Epidermal melanocyte (primary cell): ENCODE data around the gene EPDR1.

Source experiments
- DNase-seq: peaks from one replicate; pipeline ENCODE4 v3.0.0; 2011; ENCODE audit warnings: low spot score; ENCODE audit not compliant: insufficient read length

Gene EPDR1

DNA sequence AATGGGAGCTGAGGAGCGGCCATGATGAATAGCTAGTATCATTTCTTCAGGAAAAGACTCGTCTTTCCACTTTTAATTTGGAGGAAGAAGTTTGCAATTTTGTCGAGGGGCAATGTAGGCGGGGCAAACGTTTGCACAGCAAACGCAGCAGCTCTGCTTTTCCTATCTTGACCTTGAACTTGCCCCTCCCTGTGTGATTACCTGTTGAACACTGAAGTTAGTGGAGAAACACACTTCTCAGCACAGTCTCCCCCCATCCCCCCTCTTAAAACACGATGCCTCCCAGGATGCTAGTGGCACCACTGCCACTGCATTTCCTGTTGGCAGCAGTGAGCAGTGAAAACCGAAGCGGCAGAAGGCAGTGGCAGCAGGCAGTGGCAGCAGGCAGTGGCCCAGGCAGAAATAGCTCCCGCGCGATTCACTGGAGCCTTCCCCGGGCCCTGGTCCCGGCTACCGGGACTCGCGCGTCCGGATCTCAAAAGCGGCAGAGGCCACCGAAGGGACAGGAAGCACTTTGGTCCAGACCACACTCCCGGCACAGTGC, at the start of gene EPDR1:
TSS of gene EPDR1 (plus strand) at position 336 of the 544 bp plus-strand sequence. CDS start 300 bp downstream, outside the sequence.
- DNase-seq: no peak

DNA sequence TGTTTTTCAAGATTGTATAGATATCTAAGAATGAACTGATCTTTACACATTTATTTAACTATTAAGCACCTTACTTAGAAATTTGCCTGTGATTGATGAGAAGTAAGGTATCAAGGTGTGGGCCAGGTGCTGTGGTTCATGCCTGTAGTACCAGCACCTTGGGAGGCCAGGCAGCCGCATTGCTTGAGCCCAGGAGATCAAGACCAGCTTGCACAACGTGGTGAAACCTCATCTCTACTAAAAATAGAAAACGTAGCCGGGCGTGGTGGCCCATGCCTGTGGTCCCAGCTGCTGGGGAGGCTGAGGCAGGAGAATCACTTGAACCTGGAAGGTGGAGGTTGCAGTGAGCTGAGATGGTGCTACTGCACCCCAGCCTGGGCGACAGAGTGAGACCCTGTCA, 38.4 kb upstream of the EPDR1 start:
- DNase-seq: no peak

DNA sequence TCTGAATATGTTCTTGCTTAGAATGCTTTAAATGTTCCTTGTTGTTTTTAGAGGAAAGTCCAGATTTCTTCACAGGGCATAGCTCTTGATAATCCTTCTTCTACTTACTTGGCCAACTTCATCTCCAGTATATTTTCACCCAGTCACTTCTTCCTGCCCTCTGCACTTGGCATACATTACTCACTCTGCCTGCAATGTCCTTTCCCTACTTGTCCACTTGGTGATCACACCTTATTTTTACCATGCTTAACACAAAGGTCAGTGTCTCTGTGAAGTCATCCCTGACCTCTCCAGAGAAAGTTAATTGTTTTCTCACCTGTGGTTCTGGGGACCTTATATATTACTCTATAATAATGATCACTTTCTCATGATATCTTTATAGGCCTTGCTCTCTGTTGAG, 27.1 kb upstream of the EPDR1 start:
- no peak for DNase-seq

DNA sequence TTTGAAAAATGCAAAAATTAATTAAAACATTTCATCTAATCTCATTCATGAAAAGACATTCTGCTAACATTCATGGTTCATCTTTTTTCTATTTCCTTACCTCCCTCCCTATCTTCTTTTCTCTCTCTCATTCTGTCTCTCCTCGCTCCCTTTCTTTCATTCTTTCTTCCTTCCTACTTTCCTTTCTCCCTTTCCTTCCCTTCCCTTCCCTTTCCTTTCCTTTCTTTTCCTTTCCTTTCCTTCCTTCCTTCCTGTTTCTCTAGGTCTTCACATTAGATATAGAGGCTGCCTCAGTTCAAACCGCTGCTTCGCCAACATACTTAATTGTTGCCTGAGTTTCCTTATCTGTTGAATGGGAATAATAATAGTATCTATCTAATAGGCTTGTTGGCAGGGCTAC, 25.8 kb upstream of the EPDR1 start:
- DNase-seq: no peak

DNA sequence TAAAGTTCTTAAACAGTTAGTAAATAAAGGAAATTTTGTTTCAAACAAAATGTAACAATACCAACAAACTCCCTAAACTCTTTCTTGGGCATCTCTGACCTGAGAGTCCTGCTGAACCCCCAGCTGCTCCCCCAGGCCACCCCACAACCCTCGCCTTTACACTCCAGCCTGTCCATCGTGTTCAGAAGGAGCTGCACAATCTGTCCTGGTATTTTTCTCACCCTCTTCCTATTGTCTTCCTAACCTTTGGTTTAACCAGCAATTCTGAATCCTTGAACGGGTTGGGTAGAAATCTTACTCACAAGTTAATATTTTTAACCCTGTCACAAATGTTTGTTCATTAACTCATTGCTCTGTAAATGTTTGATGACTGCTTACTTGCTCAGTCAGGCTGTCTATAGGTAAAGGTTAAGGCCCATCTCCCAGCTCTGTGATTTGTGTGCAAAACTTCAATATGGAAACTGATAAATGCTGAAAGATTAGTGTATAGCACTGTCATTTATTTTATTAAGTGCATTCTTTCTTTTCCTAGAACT, 20.7 kb upstream of the EPDR1 start:
- DNase-seq: no peak

DNA sequence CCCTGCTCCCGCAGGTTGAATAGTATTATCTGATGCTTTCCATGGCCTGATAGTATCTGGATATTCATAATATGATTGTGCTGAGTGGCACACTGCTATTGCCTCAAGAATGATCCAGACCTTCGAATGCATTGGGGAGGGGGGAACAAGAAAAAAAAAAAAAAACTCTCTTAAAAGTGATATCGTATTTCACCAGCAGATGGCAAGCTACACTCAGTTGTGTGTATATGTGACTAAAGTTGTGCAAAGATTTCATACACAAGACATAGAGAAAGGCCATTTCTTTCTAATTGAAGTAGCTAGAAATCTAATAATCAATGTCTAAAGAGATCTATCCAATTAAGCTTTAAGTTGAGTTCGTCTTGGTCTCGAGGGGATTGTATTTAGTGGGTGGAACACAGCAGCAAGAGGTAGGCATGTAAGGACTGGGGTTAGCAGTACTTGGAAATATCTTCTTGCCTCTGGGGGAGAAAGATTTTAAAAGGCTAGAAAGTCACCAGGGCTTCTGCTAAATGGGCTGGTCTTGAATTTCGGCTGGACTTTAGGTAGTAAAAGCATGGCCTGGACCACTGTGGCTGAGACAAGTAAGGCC, 19.1 kb upstream of the EPDR1 start:
- no peak for DNase-seq

DNA sequence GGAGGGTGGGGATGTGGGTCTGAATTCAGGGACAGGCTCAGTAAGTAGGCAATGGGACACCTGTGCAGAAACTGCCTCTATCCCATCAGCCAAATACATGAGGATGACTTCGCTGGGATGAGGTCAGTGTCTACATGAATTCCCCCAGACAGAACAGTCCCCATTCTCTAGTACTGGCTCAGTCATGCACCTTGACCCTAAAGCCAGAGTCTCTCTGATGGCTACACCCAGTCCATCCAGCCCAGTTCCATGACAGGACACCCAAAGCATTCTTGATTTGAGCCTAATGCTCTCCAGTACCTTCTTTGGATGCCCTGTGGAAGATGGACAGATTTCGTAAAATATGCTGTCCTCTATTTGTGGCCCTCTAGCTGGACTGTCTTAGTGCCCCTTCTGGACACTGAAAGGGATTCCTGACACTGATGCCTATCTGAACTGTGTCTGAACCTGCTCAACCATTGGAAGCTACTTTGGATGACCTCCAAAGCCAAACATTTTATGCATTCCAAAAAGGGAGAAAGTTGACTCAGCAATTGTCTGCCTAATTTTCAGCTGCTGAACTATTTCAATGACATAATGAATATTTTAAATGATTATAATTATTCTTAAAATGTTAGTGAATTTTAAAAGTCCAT, 18.4 kb upstream of the EPDR1 start:
- DNase-seq: no peak

DNA sequence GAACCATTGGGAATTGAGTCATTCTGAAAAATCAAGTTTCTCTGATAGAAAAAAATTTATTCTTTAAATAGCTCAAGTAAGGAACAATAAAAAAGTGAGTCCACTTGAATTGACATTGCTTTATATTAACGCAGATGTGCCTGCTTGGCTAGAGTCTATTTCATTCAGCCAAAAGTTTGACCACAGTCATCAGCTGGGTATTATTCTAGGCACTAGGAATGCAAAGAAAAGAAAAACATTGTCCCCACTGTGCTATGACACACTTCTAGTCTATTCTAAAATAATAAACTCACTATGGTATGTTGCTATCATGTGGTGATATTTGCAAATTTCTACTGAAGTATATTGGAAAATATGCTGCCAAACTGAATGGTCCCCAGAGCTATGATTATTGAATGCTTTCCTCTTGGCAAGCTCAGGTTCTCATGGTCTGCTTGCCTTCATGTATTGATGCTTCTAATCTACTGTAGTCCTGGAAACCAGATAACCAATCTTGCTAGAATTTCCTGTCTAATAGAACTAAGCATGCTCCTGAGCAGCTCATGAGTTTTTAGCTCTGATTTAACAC, 12.1 kb upstream of the EPDR1 start:
- no peak for DNase-seq

DNA sequence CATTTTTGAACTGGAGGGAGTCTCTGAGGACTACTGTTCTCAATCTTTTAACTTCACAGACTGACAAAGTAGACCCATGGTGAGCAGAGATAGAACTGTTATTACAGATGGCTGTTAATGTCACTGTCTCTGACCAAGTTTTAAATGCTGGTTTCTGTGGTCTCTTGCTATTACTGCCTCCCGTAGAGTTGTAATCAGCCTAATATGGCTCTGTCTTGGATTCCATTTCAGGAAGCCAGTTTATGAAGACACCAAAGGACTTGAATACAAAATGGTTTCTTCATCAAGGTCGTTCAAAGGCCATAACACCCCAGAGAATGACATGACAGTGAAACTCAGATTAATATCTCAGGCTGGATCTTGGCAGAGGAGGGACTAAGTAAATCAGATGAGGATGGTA, 7.7 kb upstream of the EPDR1 start:
- no peak for DNase-seq

DNA sequence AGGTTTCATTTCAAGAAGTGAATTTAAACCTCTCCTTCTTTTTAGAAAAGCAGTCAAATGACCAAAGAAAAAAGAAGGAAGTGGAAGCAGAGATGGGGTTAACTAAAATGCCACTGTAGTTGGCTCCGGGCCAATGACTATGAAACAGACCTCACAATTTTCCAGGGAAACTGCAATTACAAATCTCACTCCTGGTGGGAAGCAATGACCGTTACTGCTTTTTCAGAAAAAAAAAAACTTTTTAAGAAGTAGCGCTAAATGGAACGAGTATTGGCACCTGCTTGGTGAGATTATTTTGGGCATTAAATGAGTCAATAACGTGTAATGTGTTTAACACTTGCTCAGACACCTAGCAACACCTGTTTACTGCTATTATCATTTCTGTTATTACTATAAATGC, 5.0 kb upstream of the EPDR1 start:
- DNase-seq: no peak

DNA sequence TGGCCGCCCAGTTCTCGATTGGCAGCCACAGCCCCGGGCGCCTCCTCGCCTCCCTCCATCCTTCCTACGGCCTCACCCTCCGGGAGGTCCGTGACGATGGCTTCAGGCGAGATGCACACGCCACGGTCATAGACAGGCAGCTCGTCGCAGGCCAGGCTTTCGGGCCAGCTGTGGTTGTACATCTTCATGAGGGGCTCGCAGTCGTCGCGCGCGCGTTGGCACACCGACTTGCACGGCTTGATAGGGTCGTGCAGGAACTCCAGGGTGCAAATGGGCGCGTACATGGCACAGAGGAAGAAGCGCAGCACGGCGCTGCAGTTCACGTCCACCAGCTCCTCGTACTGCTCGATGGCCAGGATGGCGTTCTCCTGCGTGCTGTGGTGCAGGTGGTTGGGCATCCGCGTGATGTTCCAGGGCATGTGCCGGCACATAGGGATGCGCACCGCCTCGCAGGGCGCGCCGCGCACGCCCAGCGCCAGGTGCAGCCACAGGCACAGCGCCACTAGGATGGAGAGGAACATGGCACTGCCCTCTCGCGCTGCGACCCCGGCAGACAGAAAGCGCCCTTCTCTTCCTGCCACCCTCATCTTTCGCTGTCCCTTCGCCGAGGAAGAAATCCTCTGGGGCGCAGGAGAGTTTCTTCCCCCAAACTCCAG, 4.3 kb upstream of the EPDR1 start:
- DNase-seq: no peak

DNA sequence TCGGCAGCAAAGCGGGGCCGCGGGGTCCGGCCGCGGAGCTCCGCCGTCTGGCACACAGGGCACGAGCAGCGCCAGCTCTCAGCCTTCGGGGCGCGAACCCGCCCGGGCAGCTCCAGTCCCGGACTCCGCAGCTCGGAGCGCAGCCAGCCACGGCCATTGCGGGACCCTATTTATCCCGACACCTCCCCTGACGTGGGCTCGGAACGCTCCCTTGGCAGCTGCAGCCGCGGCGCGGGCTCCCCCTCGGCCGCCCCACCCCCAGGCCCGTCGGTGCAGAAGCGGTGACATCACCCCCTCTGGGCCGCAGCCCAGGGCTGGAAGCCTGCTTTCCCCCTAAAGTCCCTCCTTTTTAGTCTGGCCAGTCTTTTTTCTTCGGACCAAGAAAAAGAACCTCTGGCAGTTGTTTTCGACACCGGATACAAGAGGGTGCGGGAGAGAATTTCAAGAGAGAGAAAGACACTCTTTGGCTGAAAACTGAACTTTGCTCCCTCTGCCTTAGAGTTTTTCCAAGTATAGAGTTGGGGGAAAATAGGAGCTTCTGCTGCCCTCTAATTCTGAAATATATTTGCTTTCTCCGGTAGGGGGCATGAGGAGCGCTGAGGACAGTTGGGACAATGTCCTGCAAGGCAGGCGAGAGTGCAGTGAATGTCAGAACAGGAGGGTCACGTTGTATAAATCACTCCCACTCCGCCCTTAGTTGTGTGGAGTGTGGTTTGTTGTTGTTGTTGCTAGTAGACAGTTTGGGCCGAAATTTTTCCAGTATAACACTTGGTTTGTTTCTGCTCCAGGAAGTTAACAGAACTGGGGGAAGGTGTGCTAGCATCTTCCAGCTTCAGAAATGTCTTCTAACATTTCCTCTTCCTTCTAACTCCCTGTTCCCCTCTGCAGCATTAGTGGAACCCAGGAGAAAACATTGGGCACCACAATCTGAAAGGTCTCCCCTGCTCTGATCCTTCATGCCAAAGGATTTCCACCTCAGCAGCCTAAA, 3.5 kb upstream of the EPDR1 start, which contains the start of gene SFRP4:
TSS of gene SFRP4 (minus strand) at position 145 of the 988 bp plus-strand sequence. CDS start 280 bp downstream, outside the sequence.
- DNase-seq: no peak

DNA sequence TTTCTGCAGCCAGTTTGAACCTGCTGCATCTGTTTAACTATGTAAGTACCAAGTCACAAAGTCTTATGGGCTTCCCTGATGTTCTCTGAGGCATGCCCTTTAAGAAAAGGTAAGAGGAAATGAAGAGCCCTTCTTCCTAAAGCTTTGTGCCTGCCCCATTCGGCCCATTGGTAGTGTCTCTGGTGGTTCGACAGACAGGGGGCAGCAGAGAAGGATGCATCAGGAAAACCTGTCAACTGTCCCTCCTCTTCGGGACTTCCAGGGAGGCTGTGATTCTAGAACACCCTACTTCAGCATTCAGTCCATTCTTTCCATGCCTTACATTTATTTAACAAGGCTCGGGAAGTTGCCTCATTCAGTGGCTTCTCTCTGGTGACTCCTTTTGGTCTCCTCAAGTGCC, 1.9 kb upstream of the EPDR1 start:
- DNase-seq: no peak

DNA sequence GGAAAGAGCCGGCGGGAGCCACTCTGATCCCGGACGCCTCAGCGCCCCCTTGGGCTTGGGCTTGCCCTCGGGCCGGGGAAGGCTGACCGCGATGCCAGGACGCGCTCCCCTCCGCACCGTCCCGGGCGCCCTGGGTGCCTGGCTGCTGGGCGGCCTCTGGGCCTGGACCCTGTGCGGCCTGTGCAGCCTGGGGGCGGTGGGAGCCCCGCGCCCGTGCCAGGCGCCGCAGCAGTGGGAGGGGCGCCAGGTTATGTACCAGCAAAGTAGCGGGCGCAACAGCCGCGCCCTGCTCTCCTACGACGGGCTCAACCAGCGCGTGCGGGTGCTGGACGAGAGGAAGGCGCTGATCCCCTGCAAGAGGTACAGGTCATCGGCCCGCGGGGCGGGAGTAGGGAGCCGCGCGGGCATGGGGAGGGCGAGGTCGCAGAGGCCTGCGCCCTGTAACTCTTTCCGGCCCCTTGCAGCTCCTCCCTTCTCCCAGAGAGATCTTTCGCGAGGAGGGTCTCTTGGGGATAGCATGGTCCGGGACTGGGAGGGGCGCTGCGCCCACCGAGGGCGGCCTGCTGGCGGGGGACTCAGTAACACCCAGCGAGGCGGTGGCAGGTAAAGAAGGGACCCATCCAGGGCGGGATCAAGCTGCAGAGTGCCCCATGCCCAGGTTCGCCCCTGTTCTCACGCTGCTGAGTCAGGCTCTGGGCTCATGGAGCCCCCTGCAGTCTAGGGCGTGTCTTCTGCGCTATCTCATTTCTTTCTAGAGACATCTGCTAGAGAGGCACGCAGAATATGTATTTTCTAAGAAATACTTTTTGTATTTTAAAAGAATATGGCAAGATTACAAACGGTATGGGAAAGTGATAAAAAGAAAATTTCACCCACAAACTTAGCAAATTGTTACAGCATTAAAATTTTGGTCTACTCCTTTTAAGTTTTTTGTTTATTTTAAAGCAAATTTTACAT, 687 bp downstream of the EPDR1 start:
- no peak for DNase-seq

DNA sequence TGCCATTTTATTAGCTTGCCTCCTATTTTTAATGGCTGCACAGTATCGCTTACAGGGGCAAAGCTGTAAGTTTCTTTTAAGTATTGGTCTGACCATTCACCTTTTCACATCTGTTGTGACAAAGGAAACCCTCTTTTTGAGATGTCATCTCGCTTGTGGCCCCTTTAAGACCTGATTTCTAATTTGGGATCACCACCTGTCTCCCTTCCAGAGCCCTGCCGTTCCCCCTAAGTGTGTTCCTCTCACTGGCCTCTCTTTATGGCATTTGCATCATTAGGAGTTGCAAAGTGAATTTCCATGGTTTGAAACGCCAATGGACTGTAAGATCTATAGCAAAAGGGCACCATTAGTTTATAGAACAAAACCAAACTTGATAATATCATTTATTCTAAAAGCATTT, 1.4 kb downstream of the EPDR1 start:
- DNase-seq: no peak

DNA sequence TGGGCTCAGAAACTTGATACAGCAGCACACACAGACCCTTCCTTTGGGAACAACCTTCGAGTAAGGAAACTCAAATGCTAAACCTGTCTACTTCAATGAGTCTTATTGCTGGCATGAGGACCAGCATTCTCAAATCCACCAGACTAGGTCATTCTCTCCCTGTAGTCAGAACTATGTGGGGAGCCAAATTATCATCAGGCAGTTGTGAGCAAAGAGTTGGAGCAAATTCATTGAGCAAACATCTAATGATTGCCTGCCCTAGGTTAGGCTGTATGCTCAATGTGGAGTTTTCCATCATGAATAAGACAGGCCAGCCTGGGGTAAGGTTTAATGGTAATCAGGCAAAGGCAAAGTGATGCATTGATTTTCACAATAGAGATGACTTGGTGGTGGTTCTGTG, 3.6 kb downstream of the EPDR1 start:
- DNase-seq: no peak

DNA sequence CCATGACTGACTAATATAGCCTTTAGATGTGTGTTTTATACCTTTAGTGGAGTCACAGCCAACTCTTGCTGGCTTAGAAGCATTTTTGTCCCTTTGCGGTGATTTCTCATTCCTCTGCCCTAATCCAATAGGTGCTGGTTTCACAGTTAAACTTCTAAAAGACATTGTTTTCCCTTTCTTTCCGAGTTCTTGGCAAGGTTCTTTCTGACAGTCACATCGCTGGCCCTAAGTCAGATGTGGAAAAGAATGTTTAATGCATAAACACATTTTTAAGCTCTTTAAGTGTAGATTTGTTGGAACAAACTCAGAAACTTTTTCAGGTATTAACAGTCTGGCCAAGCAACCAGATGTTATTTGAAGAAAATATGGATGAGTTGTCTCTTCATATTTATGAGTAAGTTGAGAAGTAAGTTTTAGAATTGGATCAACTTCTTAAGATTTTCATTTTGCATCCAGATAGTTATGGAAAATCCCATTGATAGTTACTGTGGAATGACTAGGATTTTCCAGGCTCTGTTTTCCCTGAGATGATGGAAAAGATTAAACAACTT, 4.1 kb downstream of the EPDR1 start:
- no peak for DNase-seq

DNA sequence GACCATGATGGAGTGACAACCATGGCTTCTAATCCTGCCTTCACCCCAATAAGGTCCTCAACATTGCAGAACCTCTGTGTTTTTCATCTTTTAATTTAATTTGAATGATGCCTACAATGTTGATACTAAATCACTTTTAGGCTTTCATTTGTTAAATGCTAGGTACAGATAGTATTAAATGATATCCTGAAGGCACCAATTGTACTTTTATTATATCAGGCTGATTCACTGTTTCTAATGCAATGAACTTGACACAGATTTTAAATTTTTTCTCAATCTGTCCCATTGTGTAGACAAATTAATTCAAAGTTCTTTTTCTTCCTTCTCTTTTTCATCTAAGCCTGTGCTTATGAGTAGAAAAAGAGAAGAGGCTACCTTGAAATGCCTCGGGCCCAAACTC, 5.2 kb downstream of the EPDR1 start:
- DNase-seq: no peak

DNA sequence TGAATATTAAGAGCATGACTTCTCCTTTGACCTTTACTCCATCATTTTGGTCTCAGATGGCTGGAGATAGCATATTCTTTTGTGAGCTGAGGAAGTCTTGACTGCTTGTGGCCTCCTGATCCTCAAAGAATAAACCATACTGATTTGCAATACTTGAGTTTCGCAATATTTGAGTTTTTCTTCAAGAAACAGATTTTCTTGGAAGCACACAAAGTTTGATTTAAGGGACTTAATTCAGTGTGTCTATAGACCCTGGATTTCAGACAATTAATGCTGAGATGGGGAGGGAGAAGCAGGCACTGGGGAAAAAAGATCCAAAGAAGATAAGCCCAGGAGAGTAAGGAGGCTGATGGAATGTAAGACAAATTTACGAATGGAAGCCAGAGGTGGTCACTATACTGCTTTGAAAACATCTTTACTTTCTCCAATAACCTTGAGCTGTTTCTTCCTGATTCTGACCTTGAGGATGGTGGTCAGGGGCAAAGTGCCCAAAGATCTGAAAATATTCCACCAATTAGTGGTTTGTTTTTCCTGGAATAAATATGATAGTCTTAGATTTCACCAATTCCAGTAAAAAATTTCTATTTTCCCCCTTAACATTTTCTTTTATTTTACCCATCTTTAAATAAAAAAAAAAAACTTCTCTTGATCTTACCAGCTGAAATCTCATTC, 7.5 kb downstream of the EPDR1 start:
- DNase-seq: no peak
